Left colon (tissue), 2 donors: Measurements from ENCODE around the gene HPCAL1. TPM values are rescaled to one million over a fixed set of nuclear protein-coding genes. Genes with fewer than 3 reads are reported as not detected.
"Not testable (repeated sequence)": the region's sequence is repeated elsewhere in the genome, so short reads cannot be mapped to it uniquely, and the experiment has no call there.

ENCODE experiments used
- ATAC-seq: fragments of 200-7000 bp; cut with Tn5 transposase; one replicate; pipeline ENCODE4 v1.9.1; 2020; ENCODE audit warnings: mild to moderate bottlenecking, moderate library complexity
- DNase-seq, 2 donors: peaks; one replicate each; pipeline ENCODE4 v3.0.0-alpha.2; 2020
- intact Hi-C, 2 donors: fragments of 100-400 bp; cut with DNase I in 1 of 2; cut with micrococcal nuclease in 1 of 2; formaldehyde crosslinking; loops; one replicate each; pipeline versions ENCODE4 v1.11.2 to v1.14.0; 2022; cut with DNase I, micrococcal nuclease
- long read RNA-seq: library from polyadenylated mRNA; unstranded; transcript quantifications from one replicate; pipeline ENCODE4 v2.0.0, GENCODE V29; 2021
- total RNA-seq, 2 donors: library from RNA; stranded (reverse); fragmentation: NEBNext Ultra II Directional; extraction: Animal tissue kit (Norgen Biotek cat#: 25700); gene quantifications; one replicate each; pipeline ENCODE4 v1.2.1, GENCODE V29; 2021
- donor health status: DM: no; HTN: no; CAD: no.
- donor health status: DM: yes; HTN: yes; CAD: no.

HPCAL1 gene
- total RNA-seq, result 10 to 100 TPM; 73.1 to 85.7 TPM
- long read RNA-seq, transcript HPCAL1-201 (5 exons, 1,751 nt), result major isoform, 249 of 339 reads
- long read RNA-seq, partial matches to known transcripts, result 12 of 339 reads
- long read RNA-seq, other reads (novel, unspliced or antisense), result 77 of 339 reads

DNA sequence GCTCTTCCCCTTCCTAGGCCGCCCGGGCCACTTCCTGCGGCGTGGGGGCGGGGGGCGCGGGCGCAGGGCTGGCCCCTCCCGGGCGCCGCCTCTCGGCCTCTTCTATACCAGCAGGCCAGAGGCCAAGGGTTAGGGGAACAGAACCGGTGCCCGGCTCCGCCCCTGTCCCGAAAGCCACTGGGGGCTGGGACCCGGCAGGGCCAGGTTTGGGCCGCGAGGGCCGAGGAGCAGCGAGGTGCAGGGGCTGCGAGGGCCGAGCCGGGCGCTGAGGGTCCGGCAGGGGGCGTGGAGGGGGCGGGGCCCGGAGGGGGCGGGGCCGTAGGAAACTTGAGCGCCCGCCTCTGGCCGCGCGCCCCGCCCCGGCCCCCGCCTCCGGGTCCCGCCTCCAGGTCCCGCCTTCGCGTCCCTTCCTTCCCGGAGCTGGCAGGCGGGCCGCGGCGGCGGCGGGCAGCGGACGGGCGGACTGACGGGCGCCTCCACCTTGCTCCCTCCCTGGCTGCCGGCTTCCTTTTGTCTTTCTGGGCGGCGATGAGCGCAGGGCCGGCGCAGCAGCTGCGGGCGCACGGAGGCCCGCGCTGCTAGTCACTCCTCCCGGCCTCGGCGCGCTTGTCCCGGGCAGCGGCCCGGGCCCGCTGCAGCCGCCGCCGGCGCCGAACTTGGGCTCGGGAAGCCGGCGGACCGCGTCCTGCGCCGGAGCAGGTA lies at the start of gene HPCAL1:
Gene HPCAL1 (plus strand): TSS at position 426 of the 702 bp plus-strand sequence. CDS start 116,854 bp downstream, outside the sequence.
- intact Hi-C loops, result no loop called here
- ATAC-seq (peak; percentile 81), DNase-seq (peak; percentile 87 to 92)

DNA sequence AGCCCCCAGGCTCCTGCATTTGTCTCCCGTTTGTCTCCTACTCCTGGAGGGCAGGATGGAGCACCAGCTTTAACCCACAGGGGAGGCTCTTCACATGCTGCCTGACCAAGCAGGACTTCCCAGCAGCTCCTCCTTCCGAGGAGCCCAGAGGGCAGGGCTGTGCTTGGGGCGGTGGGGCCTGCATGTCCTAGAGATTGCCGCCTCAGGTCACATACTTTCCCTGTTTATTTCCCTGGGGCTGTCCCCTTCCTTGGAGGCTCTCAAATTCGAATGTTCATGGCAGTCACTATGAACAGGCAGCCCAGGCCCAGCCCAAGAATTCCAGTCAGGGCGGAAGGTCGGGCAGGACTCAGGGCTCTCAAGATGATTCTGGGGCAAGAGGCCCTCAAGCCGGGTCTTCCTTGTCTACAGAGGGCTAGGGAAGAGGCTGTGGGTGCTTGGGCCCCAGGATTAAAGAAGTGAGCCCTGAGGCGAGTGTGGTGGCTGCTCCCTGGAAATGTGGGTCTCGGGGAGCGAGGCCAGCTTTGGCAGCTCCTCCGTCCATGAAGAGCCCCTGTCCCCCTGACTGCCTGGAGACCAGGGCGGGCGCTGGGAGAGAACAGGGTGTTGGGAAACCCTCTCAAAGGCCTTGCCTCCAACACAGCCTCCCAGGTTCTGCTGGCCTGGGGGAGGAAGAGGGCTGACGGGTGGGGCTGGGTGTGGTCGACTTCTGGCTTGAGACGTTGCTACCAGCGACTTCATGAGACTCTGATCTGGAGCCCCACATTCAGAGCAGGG lies 48.9 kb upstream of the HPCAL1 start:
- DNase-seq, result peak; percentile 27 to 52
- intact Hi-C loops, result no loop called here
- ATAC-seq, result peak; percentile 72

DNA sequence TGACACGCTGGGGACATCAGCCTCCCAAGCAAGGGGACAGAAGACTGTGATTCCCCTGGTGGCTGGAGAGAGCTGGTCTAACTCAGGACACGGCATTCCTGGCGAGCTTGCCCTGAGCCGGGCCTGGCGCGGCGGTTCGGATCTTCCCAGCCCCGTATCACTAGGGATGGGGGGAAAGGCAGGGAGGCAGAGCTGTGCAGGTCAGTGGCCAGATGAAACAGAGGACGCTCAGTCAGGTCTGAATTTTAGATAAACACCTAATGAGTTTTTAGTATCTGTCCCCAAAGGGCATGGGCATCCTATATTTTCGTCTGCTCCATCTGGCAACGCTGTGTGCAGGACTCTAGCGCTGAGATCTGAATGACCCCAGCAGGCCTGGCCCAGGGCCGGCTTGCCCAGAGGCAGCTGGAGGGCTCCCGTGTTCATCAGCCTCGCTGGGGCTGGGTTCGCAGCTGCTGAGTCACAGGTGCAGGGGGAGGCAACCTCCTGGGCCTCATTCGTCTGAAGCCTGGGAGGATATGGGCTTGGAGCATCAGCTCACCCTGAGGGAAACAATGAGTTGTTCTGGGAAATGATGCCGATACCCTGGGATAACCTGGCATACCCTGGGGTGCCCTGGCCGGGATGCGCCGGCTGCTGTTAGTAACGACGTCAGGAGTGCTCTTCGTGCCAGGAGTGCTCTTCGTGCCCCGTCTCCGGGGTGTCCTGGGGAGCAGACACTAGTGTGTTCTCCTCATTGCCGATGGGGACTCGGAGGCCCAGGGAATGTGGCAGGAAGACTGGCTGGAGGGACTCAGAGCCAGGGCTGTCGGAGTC lies 48.1 kb upstream of the HPCAL1 start:
- intact Hi-C loops, result no loop called here
- DNase-seq, result peak; percentile 4 to 19
- ATAC-seq, result no peak

- ATAC-seq (peak; percentile 14), DNase-seq (peak; percentile 9 to 22)
- intact Hi-C loops, result no loop called here
These were observed 47.3 kb upstream of the HPCAL1 start for GRCh38 chr2:10255189-10256030.

GRCh38 chr2:10256031-10256514 lies 46.6 kb upstream of the HPCAL1 start:
- DNase-seq, result peak; percentile 2 to 19
- intact Hi-C loops, result no loop called here
- ATAC-seq, result no peak

DNA sequence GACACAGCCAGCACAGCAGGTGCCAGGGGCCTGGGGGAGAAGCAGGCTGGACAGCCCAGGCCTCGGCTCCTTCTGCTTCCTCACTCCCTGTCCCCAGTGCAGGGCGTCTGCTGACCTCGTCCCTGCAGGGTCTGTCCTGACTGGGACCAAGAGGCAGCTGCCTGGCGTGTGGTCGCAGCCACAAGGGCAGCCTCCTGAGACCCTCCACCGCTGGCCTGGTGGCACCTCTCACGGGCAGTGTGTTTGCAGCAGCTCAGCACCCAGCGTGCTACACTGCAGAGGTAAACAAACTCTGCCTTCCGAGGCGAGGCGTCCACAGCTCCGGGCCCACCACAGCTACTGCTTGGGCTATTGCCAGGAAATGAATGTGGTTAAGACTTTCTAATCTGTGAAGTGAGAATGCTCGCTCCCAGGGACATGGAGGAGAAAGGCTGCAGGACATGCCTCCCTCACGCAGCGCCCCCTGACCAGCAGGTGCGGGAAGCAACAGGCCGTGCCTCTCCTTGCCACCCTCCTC lies 46.1 kb upstream of the HPCAL1 start:
- ATAC-seq (no peak), DNase-seq (peak; percentile 2 to 16)
- intact Hi-C loops, result no loop called here

DNA sequence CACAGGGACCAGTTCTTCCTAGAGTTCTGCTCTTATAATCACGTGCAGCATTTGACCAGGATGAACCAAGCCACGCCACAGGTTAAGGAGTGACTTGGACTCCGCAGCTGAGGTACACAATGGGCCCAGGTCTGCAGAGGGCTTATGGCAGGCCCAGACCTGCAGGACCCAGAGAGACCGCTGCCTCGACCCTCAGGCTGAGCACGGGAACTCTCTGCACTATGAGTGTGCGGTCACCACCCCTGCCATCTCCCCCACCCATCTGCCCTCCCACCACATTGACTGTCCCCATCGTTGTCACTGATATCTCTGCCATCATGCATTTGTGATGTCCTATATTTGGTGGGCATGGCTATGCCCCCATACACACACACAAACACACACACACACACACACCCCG lies 45.7 kb upstream of the HPCAL1 start:
- no peak for ATAC-seq
- peak; percentile 2 to 16 for DNase-seq
- intact Hi-C loops, result no loop called here

DNA sequence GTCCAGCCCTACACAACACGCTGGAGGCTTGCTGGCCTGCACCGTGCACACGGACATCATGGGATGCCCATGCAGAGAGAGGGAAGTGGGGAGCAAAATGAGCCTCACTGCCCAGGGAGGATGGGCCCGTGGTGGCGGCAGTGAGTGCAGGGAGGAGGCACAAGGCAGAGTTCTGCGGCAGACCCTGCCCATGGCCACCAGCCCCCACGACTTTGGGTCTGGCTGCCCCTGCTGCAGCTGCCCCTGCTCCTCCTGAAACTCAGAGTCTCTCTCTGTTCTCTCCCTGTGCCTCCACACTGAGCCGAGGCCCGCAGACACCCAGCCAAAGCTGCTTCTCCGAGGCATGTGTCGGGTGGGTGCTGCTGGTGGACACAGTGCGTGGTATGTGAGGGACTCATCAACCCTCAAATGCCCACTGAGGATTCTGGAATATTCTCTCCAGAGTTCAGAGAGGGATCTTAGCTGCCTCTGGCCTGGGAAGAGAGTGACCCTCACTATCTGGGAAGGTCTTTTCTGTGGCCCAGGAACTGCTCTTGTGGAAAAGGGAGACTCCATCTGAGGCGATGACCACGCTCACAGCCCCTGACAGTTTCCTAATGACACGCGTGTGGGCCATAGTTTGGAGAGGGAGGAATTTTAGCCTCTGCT lies 45.1 kb upstream of the HPCAL1 start:
- peak; percentile 3 to 12 for DNase-seq
- intact Hi-C loops, result no loop called here
- no peak for ATAC-seq

DNA sequence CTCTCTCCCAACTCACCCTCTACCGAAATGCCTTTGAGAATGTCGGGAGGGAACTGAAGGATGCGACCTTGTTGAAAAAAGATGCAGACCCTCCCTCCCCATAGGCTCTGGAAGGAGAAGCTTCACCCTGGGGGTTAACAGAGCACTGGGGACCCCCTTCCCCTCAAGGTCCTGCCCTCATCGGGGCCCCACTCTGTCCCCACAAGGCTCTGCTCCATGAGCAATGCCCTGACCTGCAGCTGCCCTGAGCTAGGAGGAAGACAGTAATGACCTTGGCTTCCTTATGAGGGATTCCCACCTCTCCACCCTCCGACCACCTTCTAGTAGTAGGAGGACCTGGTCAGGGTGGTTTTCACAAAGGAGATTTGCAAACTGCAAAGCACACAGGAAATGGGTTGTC lies 44.4 kb upstream of the HPCAL1 start:
- intact Hi-C loops, result no loop called here
- no peak for ATAC-seq
- DNase-seq, result peak; percentile 3 to 13

DNA sequence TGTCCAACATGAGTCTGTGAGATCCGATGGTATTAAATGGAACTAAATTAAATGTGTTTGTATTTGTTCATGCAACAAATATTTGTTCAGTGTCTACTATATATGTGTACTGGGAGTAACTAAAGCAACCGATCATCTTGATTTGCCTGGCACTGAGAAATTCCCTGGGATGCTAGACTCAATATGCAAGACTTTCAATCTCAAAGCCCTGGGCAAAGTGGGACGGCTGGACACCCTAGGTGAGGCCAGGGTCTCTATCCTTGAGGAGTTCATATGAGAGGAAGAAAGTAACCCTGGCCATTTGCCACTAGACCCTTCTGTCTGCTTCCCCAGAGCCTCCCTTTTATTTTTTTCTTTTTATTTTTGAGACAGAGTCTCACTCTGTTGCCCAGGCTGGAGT lies 44.0 kb upstream of the HPCAL1 start:
- intact Hi-C loops, result no loop called here
- ATAC-seq, result no peak
- no peak for DNase-seq

DNA sequence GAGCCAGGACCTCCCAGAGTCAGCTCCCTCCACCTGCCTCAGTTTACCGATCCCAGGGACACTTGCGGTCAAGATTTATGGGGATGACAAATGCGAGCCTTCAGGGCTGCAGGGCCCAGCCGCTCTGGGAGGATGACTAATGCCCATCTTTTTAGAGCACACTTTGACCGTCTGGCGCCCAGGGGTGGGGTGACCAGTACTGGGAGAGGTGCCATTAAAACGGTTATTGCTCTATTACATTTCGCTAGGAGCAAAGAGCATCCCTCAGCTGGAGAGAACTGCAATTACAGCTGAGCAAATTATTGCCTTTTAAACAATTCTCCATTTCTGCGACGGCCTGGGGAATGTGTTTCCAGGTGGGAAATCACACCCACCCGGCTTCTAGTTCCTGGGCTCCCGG lies 42.6 kb upstream of the HPCAL1 start:
- intact Hi-C loops, result no loop called here
- ATAC-seq (peak; percentile 97), DNase-seq (peak; percentile 75 to 85)

GRCh38 chr2:10263526-10263925 lies 39.2 kb upstream of the HPCAL1 start:
- ATAC-seq, intact Hi-C loops, DNase-seq: not testable (repeated sequence)

GRCh38 chr2:10264506-10265328 lies 38.0 kb upstream of the HPCAL1 start:
- intact Hi-C loops, result no loop called here
- ATAC-seq (no peak), DNase-seq (peak; percentile 4 to 14)

DNA sequence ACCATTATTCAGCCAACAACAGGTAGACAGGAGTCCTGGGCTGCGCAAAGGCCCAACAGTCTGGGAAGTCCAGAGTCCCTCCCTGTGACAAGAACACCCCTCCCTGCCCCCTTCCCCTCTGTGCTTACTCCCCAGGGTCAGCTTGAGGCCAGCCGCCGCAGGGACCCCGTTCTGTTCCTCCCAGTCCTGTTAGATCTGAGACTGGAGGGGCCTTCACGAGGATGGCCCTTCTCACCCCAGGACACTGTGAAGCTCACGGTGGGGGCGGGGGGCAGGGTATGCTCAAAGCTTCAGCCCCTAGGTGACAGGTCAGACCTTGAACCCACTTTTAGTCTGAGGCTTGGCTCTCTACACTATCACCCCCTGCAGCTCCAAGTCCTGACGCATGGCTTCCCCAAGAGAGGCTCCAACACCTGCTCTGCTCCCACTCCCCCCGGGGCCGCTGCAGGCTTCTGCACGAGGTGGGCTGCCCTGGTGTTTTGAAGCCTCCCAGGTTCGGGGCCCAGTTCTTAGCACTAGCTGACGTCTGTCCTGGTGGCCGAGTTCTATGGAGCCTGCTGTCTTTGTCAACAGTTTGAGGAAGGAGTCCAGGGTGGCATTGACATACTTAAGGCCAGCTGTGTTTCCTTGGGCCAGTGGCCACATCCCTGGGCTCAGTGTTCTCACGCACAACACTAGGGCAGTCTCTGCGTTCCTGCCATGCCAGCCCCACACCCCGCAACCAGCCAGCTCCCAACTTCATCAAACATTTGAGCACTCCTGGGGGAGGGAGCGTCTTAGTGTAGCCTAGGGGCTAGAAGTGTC lies 37.2 kb upstream of the HPCAL1 start:
- ATAC-seq (no peak), DNase-seq (peak; percentile 6 to 19)
- intact Hi-C loops, result no loop called here

GRCh38 chr2:10266133-10266620 lies 36.5 kb upstream of the HPCAL1 start:
- intact Hi-C loops, result no loop called here
- ATAC-seq, result no peak

DNA sequence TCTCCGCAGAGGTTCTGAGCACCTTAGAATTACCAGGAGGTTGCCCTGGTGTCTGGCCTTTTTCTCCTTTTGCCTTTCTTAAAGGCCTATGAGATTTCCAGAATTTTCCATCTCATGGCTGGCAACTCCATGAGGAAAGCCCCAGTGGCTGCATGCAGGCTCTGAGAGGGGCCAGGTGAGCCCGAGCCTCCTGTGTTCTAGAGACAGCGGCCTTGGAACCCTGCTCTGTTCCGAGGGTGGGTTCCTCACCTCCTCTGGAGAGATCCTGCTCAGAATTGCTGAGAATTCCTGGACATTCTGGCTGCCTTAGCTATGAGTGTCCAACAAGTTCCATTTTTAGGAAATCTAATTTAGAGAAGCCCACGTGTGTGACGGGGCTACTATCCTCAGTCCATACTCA lies 35.7 kb upstream of the HPCAL1 start:
- DNase-seq (peak in 1 of 2 donors; percentile 7), ATAC-seq (no peak)
- intact Hi-C loops, result no loop called here

More at GRCh38 chr2:10266133-10266620, 36.5 kb upstream of the HPCAL1 start:
- DNase-seq, result peak; percentile 4 to 15
